HG02759 (cell line): ENCODE measurements around the gene TMCC1.
"Not testable (repeated sequence)": the region's sequence is repeated elsewhere in the genome, so short reads cannot be mapped to it uniquely, and the experiment has no call there.

Experiments
- ATAC-seq: cut with Tn5 transposase; IDR thresholded peaks from one replicate; pipeline ENCODE4 v1.9.1; 2021; ENCODE audit warnings: mild to moderate bottlenecking, moderate library complexity; ENCODE audit not compliant: unreplicated experiment

The TMCC1 gene

DNA sequence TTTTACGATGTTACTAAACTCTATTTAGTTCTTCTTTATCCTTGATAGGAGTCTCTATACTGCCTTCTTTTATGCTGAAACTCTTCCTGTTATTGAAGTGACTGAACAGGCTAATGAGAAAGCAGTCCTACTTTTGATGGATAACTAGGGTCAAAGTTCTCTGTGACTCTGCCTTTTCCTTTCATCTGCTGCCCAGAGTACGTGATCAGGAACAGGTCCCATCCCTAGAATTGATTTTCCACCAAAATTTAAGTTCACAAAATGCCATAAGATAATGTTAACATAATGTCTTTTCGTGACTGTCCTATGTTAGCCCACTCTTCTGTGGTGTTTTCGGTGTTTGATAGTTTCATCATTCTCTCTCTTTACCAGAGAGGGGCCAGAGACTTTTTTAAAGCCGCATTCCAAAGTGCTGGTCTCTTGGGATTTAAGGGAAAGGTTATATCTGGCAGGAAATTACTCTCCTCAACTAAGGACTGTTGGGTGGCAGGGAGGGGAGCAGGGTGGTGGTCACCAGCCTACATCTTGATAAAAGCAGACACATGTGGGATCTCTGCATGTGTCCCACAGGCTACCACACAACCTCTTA, 236.8 kb downstream of the TMCC1 start:
- no peak for ATAC-seq

DNA sequence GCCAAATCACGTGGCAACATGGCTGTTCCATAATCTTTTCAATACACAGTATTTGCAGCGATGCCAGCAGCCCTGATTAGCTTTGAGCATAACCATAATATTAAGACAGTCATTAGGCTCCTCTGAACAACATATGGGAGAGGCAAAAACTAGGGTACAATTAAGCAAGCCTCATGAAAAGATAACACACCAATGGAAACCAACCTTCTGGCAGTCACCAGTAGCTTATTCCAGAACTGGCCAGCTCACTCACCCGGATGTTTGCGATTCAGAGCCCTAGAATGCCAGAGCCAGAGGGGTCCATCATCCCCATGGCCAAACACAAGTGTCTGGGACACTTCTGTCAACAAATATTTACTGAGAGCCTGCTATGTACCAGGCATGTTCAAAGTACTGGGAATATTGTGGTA, 238.2 kb downstream of the TMCC1 start:
- ATAC-seq = no peak

DNA sequence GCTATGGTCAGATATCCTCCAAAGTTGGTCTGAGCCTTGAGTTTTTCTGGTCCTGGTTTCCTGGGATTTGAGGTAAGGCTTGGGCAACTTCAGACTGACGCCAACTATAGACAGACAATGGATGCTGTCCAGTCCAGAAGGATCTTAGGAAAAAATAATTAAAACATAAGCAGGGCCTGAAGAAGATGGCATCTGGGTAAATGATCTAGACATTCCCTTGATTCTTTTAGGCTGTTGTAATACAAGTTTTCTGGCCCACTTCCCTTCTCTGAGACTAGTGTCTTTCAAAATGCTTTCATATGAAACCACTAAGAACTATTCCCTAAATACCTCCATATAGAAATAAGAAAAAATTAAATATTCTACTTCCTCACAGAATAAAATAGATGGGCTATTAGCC, 239.4 kb downstream of the TMCC1 start:
- ATAC-seq = no peak

DNA sequence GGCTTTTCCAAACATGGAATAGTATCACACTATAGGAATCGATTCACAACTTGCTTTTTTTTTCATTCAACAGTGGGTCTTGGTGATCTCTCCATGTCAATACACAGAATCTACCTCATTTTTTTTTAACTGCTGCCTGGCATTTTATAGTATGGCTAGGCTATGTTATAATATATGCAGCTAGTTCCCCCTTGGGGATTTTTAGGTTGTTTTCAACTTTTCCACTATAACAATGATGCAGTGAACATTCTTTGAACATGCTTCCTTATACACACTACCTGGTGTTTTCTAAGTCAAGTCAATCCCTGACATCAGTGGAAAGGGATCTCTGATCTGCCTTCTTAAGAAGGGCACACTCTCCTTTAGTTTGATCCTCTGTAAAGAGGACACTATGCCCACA, 240.5 kb downstream of the TMCC1 start:
- ATAC-seq = no peak

DNA sequence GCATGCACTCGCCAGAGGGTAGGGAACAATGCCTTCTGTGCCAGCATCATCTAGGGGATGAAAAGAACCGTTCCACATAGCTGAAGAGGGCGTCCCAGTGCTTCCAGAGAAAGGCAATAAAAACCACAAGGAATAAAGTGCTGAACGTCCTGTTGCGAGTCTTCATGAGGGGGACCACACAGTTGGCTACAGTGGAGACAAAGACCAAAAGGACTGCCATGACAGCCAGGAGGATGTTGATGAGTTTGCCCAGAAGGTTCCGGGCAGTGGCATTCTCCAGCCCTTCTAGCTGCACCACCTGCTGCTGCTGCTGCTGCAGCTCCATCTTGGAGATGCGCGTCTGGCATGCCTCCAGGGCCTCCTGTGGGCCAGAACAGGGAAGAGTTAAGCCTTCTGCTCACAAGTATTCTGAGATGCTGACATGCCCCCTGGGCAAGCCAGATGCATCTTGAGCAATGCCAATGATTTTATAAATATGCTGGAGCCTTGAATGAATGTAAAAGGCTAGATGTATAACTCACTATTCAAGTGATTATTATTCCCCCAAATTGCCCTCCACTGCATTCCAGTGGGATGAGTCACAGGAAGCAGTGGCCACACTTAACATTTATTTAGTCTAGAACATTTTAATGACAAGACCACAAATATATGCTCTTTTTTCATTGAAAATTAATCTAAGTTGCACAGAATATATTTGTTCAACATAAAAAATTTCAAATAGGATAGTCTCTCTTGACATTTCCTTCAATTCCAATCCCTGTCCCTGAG, 241.9 kb downstream of the TMCC1 start:
- ATAC-seq = no peak

DNA sequence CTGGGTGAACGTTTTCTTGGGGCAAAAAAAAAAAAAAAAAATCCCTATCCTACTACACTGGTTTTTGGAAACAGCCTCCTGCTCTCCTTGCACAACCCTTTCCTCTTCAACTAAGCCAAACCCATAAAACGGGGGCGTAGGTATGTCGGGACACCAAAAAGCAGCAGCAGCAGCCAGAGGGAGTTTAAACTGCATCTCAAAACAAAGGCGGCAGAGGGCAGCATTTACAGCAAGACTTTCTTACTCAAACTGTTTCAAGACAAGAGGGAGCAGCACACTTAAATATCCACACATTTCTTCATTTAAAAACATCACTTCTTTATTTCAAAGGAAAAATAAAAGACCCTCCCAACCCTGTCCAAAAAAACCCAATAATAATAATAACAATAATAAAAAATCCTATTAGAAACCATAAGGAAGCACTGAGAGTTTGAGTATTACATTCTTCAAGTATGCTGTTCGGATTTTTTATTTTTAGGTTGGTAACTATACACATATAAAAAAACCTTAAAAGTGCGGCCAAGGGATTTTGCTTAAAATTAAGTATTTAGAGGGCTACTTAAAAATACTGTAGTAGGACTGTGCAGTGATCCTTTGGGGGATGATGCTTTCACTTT, 243.1 kb downstream of the TMCC1 start:
- ATAC-seq = no peak

DNA sequence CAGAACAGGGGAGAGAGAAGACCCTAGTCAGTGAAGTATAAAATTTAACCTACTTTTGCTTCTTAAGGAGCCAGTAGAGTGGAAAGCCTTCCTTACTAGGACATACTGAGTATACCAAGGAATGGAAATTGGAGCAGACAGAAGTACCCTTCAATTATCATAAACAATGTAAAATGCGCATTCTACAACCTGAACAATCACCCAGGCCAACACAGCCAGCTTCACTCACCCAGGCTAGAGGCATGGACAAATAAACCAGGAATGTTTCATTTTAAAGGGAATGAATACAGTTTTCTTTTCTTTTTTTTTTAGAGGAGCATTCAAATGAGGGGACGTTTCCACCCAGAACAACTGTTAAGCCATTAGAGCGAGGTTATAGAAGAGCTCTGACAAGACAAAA, 245.1 kb downstream of the TMCC1 start:
- ATAC-seq = no peak

DNA sequence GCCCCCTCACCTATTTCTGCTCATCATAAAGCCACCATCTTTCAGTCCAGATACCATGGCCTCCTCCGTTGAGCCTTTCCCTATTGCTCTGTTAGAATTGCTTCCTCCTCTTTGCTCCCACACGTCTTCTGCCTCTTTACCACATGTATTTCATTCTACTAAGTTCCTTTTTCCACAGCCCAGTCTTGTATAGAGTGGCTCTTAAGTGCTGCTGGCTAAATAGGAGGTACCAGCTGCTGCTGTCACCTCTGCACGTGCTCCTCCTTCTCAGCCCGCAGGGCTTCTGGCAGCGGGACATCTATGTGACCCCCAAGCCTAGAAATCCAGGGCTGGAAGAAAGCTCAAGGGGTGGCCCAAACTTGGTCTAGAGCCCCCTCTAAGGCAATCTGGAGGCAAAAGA, 248.2 kb downstream of the TMCC1 start:
- ATAC-seq = no peak

DNA sequence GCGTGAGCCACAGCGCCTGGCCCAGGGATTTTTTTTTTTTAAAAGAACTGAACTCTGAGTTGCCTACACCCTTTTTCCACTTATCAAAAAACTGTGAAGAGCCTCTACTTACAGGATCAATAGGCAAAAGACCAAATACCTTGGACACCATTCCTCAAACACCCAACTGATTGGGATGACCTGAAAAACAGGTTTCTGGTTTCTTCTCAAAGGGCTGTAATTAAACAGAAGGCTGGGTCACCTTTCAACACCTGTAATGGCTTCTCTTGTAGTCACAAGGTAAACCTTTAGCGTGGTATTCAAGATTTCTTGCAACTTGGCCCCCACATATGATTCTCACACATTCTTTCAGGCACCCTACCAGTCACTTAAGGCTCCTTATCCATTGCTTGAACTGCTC, 248.7 kb downstream of the TMCC1 start:
- no peak for ATAC-seq

DNA sequence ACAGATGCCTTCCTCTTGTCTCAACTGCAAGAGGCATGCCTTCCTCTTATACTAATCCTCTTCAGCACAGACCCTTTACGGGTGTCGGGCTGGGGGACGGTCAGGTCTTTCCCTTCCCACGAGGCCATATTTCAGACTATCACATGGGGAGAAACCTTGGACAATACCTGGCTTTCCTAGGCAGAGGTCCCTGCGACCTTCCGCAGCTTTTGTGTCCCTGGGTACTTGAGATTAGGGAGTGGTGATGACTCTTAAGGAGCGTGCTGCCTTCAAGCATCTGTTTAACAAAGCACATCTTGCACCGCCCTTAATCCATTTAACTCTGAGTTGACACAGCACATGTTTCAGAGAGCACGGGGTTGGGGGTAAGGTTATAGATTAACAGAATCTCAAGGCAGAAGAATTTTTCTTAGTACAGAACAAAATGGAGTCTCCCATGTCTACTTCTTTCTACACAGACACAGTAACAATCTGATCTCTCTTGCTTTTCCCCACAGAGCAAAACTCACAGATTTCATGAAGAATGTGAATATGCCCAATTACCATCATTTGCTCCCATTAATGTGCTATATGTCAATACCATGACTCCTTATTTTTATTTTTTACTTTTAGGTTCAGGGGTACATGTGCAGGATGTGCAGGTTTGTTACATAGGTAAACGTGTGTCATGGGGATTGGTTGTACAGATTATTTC, 251.8 kb downstream of the TMCC1 start:
- not testable (repeated sequence) for ATAC-seq

DNA sequence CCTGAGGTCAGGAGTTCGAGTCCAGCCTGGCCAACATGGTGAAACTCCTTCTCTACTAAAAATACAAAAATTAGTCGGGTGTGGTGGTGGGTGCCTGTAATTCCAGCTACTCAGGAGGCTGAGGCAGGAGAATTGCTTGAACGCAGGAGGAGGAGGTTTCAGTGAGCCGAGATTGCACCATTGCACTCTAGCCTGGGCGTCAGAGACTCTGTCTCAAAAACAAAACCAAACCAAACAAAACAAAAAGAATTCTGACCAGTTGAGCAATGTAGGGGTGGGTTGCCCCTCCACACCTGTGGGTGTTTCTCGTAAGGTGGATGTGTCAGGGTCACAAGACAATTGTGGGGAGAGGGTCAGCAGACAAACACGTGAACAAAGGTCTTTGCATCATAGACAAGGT, 252.5 kb downstream of the TMCC1 start:
- not testable (repeated sequence) for ATAC-seq

DNA sequence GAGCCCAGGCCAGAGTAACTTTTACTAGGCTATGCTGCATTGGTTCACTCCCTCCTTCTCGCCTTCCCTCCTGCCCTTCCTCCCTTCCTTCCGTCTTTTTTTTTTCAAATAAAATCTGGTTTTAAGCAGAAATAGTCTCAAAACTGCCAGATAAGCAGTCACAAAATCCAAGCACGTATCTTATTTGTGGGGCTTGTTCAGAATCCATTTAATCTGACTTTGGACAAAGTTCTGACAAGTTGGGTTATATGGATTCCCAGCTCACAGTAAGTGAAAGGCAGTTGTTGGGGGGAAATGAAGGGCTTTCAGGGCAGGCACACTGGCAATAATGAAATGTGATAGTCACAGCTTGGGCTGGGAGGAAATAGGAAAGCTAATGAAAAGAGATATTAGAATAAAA, 255.0 kb downstream of the TMCC1 start:
- ATAC-seq = no peak

DNA sequence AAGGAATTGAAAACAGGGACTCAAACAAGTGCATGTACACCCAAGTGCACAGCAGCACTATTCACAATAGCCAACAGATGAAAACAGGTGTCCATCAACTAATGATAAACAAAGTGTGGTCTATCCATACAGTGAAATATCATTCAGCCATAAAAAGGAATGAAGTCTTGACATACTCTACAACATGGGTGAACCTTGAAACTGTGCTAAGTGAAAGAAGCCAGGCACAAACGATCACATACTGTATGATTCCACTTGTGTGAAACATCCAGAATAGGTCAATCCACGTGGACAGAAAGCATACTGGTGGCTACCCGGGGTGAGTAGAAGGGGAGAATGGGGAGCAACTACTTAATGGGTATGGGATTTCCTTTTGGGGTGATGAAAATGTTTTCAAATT, 257.4 kb downstream of the TMCC1 start:
- ATAC-seq = no peak

DNA sequence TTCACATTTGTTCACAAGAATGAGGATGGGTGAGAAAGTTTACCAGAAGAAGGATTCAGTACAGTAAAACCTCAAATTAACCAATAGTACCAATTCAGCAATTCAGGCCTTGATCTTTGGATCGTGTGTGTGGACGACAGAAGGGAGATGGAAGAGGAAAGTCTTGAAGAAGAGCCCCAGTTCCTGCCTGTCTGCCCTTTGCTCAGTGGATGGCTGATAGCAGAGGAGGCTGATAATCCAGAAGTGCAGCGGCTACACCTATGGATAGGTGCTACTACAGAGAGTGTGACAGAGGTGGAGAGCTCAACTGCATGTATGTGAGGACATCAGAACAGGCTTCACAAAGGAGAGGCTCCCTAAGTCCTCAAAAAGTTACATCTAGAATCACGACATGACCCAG, 257.9 kb downstream of the TMCC1 start:
- no peak for ATAC-seq

DNA sequence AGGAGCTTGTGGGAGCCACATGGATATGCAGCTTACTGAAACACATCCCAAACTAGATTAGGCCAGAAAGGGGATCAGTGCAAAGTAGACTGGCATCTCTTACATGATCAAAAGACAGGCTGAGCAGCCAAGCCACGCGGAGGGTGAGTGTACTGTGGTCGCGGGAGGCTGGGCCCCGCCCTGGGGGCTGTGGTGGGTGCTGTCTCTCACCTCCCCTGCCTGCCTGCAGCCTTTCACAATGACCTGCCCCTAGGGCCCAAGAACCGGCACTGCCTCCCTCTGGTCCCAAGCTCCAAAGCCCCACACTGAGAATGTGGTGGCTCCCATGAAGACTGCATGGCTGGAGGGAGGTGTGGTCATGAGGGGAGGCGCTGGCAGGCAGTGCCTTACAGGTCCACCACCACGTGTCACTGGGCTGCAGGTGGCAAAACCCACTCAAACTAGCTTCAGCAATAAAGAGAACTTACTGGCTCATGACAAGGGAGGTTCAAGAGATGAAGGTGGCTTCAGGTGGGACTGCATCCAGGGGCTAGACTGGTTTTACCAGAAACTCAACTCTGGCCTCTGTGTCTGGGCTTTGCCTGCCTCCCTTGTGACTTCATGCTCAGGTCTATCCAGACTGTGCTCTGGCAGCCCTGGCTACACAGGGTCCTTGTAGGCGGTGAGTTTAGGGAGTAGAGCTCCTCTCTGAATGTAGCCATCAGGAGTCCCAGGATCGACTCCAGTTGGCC, 259.6 kb downstream of the TMCC1 start:
- no peak for ATAC-seq

DNA sequence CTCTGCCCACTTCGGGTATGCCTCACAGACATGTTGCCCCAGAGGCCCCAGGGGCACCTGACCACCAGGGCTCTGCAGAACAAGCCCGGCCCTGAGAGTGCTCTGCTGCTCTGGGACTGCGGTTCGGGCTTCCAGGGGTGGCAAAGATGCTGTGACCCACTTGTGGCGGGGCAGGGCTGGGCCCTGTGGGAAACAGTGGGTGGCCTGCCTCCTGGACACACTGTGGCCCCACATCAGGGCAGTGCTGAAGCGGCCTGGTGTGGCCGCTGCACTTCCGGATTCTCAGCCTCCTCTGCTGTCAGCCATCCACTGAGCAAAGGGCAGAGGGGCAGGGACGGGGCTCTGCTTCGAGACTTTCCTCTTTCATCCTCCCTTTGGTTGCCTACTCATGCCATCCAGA, 260.5 kb downstream of the TMCC1 start:
- no peak for ATAC-seq

DNA sequence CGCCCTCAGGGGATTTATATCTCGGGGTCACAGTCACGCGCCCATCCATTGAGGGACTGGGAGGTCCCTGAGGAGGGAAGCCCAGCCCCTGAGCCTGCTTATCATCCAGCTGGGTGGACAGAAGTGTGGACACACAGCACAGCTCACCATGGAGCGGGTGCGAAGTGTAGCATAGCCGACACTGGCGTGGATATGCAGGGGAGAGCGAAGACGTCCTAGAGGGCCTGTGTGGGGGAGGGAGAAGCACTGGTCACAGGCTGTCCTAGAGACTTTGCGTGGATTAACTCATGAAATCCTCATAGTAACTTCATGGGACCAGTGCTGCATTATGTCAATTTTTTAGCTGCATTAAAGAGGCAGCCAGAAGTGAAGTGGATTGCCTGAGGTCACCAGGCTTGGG, 261.0 kb downstream of the TMCC1 start:
- ATAC-seq = no peak

DNA sequence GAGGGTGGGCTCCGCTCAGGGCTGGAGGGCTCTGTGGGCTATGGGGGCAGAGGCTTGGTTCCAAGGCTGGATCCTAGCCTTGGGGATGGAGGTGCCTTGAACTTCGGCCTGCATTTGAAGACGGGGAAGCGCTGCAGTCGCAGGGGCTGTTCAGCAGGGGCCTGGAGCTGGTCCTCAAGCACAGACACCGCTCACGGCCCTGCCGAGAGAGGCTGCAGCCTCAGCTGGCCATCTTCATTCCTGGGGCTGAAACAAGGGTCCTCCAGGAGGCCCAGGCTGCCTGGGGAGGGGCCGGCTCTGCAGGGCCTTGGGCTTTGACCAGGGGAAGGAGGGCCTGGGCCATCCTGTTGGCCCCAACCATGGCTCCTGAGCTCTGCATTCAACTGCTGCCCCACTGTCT, 261.5 kb downstream of the TMCC1 start:
- no peak for ATAC-seq

DNA sequence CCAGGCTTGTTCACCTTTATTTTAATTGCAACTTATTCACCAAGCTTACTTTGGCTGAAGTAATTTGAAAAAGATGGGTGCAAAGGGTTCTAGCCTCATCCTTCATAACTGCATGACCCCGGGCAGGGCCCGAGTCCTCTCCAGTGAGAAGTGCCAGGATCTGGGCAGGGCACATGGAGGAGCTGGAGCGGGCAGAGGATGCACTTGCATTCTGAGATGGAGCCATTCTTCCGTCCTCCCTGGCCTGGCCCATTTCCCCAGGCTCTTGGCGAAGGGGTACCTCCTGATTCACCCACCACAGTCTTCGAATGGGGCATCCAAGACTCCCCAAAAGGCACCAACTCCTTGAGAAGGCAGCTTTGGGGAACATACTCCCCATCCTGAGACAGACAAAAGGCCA, 264.5 kb downstream of the TMCC1 start:
- ATAC-seq = no peak

DNA sequence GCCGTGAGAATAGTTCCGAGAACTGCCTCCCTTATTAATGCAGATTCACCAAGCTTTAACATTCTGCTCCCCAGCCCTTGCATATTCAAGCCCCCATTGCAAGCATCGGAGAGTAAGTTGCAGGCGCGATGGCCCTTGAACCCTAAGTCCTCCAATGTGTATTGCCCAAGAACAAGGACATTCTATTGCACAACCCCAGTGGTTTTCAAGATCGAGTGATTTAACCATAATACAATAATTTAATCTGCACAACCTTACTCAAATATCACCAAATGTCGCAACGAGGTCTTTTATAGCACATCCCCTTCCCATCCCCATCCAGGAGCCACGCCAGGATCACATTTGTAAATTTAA, 265.4 kb downstream of the TMCC1 start:
- no peak for ATAC-seq
